ENCODE measurements around the gene GDAP1L1. TPM values are rescaled to one million over a fixed set of nuclear protein-coding genes. Genes with fewer than 3 reads are reported as not detected.

GDAP1L1 gene
- total and polyA plus RNA-seq, 2 experiments from 2014 or later, result 0.77 to 2.2 TPM

GRCh38 chr20:44301285-44301684 lies 54.2 kb downstream of the GDAP1L1 start:
- Histone ChIP-seq H3K4me3 (no peak overlapping the region), H4K20me1 (ENCODE audit: insufficient read depth, poor library complexity, severe bottlenecking) (no peaks in the 10 kb centered on the region), H3K9me2 (replicated peaks; ENCODE audit: insufficient read depth) (no peaks in the 10 kb centered on the region), H2AFZ (no peak overlapping the region), H3K4me1 (ENCODE audit: insufficient read depth) (peaks cover 20% of the 10 kb centered on the region), H3K9me3 (ENCODE audit: low read depth) (no peaks in the 10 kb centered on the region), H3K36me3 (replicated peaks; ENCODE audit: insufficient read depth, low read depth) (no peaks in the 10 kb centered on the region), H3K27me3 (no peaks in the 10 kb centered on the region), H3K79me2 (peaks cover 12% of the 10 kb centered on the region), H3K27ac (peak overlapping the region; percentile 87), H3K4me2 (no peak overlapping the region)
- DNase-seq (ENCODE audit: low spot score), result no peak
- TF ChIP-seq EZH2 (IDR thresholded peaks at IDR 0.05; ENCODE audit: borderline replicate concordance), result no peak
- TF ChIP-seq EZH2phosphoT487 (IDR thresholded peaks at IDR 0.05; ENCODE audit: low read depth, severe bottlenecking, unreplicated experiment), result no peak
- no peak for TF ChIP-seq CTCF (IDR thresholded peaks at IDR 0.05; ENCODE audit: poor library complexity)

DNA sequence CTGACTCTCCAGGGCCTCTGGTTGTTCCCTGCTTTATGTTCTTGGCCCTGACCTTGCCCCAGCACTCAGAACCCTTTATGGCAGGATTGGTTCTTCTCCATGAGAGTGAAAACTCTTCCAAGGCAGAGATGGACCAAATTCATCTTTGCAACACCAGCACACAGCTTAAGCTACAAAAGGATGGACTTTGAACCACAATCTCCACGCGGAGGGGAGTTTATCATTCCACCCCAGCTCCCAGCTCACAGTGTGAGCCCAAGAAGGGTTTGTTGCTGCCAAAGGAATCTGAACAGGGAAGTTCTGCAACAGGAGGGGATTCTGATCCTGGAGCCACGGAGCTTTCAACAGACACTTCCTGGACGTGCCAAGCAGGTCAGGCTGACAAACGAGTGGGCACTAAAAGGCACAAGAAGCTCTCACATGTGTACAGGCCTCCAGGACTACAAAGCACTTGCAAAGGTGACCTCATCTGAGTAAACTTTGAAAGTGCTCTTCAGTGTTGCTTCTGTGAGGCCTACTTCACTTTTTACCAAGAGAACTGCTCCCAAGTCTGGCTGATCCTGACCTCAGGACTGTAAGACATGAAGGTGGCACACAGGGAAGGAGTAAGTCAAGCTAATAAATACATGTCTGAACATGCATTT lies 55.0 kb downstream of the GDAP1L1 start:
- H3K4me2 ChIP-seq, result peak overlapping the region; percentile 48
- H3K27ac ChIP-seq, result peak overlapping the region; percentile 87
- no peaks in the 10 kb centered on the region for H3K9me3 ChIP-seq (ENCODE audit: low read depth)
- H3K4me3 ChIP-seq, result no peak overlapping the region
- peak; percentile 66 for DNase-seq (ENCODE audit: low spot score)
- no peak overlapping the region for H2AFZ ChIP-seq
- TF ChIP-seq CTCF (IDR thresholded peaks at IDR 0.05; ENCODE audit: poor library complexity) (no peak), EZH2phosphoT487 (IDR thresholded peaks at IDR 0.05; ENCODE audit: low read depth, severe bottlenecking, unreplicated experiment) (no peak), EZH2 (IDR thresholded peaks at IDR 0.05; ENCODE audit: borderline replicate concordance) (no peak)
- peaks cover 12% of the 10 kb centered on the region for H3K79me2 ChIP-seq
- H3K36me3 ChIP-seq (replicated peaks; ENCODE audit: insufficient read depth, low read depth), result no peaks in the 10 kb centered on the region
- H4K20me1 ChIP-seq (ENCODE audit: insufficient read depth, poor library complexity, severe bottlenecking), result no peaks in the 10 kb centered on the region
- H3K27me3 ChIP-seq, result no peaks in the 10 kb centered on the region
- H3K9me2 ChIP-seq (replicated peaks; ENCODE audit: insufficient read depth), result no peaks in the 10 kb centered on the region
- WGBS (ENCODE audit: low lambda C conversion rate, missing lambda C conversion rate), result 30% methylated on average over 5 of the region's 5 CpGs
- peaks cover 20% of the 10 kb centered on the region for H3K4me1 ChIP-seq (ENCODE audit: insufficient read depth)

- no peaks in the 10 kb centered on the region for H3K27me3 ChIP-seq
- no peak for DNase-seq (ENCODE audit: low spot score)
- no peaks in the 10 kb centered on the region for H3K9me2 ChIP-seq (replicated peaks; ENCODE audit: insufficient read depth)
- H3K4me2 ChIP-seq, result peak overlapping the region; percentile 48
- H3K4me1 ChIP-seq (ENCODE audit: insufficient read depth), result peaks cover 20% of the 10 kb centered on the region
- H3K27ac ChIP-seq, result peak overlapping the region; percentile 87
- H3K79me2 ChIP-seq, result peaks cover 15% of the 10 kb centered on the region
- no peaks in the 10 kb centered on the region for H4K20me1 ChIP-seq (ENCODE audit: insufficient read depth, poor library complexity, severe bottlenecking)
- H3K9me3 ChIP-seq (ENCODE audit: low read depth), result no peaks in the 10 kb centered on the region
- 76% methylated on average over 8 of the region's 8 CpGs for WGBS (ENCODE audit: low lambda C conversion rate, missing lambda C conversion rate)
- H3K36me3 ChIP-seq (replicated peaks; ENCODE audit: insufficient read depth, low read depth), result no peaks in the 10 kb centered on the region
- TF ChIP-seq CTCF (IDR thresholded peaks at IDR 0.05; ENCODE audit: poor library complexity) (no peak), EZH2 (IDR thresholded peaks at IDR 0.05; ENCODE audit: borderline replicate concordance) (no peak), EZH2phosphoT487 (IDR thresholded peaks at IDR 0.05; ENCODE audit: low read depth, severe bottlenecking, unreplicated experiment) (no peak)
- no peak overlapping the region for H3K4me3 ChIP-seq
- peak overlapping the region; percentile 29 for H2AFZ ChIP-seq
Measured at GRCh38 chr20:44302736-44303135, 55.6 kb downstream of the GDAP1L1 start.

Measured in hepatocyte (in vitro differentiated cells).